Brain microvascular endothelial cell (primary cell): ENCODE data around the gene RNF157.
"Not testable (repeated sequence)": the region's sequence is repeated elsewhere in the genome, so short reads cannot be mapped to it uniquely, and the experiment has no call there.

Experiments used
- DNase-seq: peaks from one replicate; pipeline ENCODE4 v3.0.0-alpha.2; 2020
- H3K27ac ChIP-seq: fragments of 250-450 bp; sonication (Bioruptor Pico); 2 replicates; pipeline ENCODE4 v1.5.1; 2020; ENCODE audit warnings: mild to moderate bottlenecking, moderate library complexity
- H3K27me3 ChIP-seq: fragments of 250-450 bp; sonication (Bioruptor Pico); replicated peaks from 2 replicates; pipeline ENCODE4 v1.5.1; 2020; ENCODE audit warnings: mild to moderate bottlenecking
- H3K36me3 ChIP-seq: fragments of 250-450 bp; sonication (Bioruptor Pico); replicated peaks from 2 replicates; pipeline ENCODE4 v1.5.1; 2020; ENCODE audit warnings: mild to moderate bottlenecking
- H3K4me3 ChIP-seq: 2 replicates; pipeline ENCODE4 v1.5.1; 2011; ENCODE audit warnings: low read depth, mild to moderate bottlenecking, control low read depth, low read length, moderate library complexity
- in situ Hi-C: cut with HindIII; loops from 2 replicates; pipeline ENCODE4 v1.10.0; 2017; ENCODE audit warnings: low sequenced_read_pairs, low pct_ligation_motif_present
- TF ChIP-seq, protein P1 (sequence below): IDR thresholded peaks from 2 replicates; pipeline ENCODE4 v1.5.1; 2011; ENCODE audit warnings: low read depth, mild to moderate bottlenecking, moderate library complexity, low read length, control low read depth, inconsistent platforms; ENCODE audit errors: missing control alignments

The RNF157 gene

DNA sequence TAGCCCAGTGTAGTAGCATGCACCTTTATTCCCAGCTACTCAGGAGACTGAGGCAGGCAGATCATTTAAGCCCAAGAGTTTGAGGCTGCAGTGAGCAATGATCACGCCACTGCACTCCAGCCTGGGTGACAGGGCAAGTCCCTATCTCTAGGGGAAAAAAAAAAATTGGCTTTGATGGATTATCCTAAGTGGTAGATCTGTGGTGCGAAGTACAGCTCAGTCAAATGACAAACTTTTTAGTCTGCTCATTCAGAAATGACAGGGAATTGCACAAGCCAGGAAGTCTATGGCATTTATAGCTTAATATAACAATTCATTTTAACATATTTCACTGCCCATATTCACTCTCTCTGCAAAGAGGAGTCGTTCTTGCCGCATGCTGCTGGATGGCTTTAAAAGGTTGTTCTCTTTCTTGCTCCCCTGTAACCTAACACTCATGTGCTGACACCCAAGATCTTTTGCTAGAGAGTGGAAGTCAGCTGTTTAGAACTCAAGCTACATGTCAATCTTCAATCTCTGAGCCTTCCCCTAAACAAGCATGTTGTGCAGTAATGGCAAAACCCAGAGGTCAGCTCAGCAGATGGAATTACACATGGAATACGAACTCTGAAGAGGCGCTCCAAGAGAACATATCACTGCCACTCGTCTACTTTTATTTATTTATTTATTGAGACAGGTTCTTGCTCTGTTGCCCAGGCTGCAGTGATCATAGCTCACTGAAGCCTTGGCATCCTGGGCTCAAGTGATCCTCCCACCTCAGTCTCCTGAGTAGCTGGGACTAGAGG, 32.8 kb downstream of the RNF157 start:
- Histone ChIP-seq H3K36me3 (no peaks in the 10 kb centered on the region), H3K27ac (no peak overlapping the region), H3K4me3 (no peak overlapping the region), H3K27me3 (no peaks in the 10 kb centered on the region)
- in situ Hi-C loops = no loop called here
- DNase-seq = no peak
- TF ChIP-seq, protein P1, sequence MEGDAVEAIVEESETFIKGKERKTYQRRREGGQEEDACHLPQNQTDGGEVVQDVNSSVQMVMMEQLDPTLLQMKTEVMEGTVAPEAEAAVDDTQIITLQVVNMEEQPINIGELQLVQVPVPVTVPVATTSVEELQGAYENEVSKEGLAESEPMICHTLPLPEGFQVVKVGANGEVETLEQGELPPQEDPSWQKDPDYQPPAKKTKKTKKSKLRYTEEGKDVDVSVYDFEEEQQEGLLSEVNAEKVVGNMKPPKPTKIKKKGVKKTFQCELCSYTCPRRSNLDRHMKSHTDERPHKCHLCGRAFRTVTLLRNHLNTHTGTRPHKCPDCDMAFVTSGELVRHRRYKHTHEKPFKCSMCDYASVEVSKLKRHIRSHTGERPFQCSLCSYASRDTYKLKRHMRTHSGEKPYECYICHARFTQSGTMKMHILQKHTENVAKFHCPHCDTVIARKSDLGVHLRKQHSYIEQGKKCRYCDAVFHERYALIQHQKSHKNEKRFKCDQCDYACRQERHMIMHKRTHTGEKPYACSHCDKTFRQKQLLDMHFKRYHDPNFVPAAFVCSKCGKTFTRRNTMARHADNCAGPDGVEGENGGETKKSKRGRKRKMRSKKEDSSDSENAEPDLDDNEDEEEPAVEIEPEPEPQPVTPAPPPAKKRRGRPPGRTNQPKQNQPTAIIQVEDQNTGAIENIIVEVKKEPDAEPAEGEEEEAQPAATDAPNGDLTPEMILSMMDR = no peak

DNA sequence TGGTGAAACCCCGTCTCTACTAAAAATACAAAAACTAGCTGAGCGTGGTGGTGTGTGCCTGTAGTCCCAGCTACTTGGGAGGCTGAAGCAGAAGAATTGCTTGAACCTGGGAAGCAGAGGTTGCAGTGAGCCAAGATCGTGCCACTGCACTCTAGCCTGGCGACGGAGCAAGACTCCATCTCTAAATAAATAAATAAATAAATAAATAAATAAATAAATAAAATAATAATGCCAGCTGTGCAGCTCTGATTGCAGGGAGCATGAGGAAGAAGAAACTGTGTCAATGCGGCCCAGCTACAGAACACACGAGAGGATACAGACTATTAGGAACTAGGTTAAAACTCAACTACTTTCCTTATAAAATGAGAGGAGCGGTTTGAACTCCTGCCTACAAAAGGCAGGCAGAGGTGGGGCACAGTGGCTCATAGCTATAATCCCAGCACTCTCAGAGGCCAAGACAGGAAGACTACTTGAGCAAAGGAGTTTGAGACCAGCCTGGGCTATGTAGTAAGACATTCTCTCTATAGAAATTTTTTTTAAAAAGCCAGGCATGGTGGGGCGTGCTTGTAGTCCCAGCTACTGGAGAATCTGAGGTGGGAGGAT, 34.6 kb downstream of the RNF157 start:
- H3K27me3 ChIP-seq, DNase-seq, in situ Hi-C loops, H3K4me3 ChIP-seq, H3K27ac ChIP-seq, H3K36me3 ChIP-seq: not testable (repeated sequence)

DNA sequence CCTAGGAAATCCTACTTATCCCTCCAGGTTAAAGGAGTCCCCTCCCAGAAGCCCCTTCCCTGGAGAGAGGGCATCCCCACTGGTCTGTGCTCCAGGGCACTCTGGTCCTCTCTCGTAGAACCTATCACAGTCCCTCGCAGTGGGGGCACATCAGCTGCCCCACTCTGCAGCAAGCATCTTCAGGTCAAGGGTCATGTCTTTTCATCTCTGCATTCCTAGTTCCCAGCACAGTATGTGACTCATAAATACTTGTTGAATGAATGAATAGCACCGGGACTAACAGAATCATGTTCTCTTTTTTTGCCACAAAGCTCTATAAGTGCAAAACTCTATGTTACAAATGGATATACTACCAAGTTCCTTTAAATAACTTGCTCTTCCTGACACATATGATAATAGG, 36.0 kb downstream of the RNF157 start:
- Histone ChIP-seq H3K27me3 (no peaks in the 10 kb centered on the region), H3K36me3 (no peaks in the 10 kb centered on the region), H3K4me3 (no peak overlapping the region), H3K27ac (no peak overlapping the region)
- TF ChIP-seq, protein P1 = no peak
- peak; percentile 66 for DNase-seq
- in situ Hi-C loops = no loop called here

DNA sequence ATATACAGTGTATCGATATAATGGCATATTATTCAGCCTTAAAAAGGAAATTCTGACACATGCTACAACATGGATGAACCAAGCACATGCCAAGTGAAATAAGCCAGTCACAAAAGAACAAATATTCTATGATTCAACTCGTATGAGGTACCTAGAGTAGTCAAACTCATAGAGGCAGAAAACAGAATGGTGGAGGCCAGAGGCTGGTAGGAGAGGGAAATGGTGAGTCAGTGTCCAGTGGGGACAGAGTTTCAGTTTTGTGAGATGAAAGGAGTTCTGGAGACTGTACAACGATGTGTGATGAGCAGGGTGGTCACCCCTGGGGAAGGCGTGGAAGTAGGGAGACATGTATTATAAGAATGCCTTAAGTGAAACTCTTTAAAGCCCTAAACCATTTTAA, 39.9 kb downstream of the RNF157 start:
- no peaks in the 10 kb centered on the region for H3K36me3 ChIP-seq
- no peak for DNase-seq
- no peaks in the 10 kb centered on the region for H3K27me3 ChIP-seq
- in situ Hi-C loops = no loop called here
- H3K4me3 ChIP-seq = no peak overlapping the region
- no peak overlapping the region for H3K27ac ChIP-seq
- TF ChIP-seq, protein P1 = no peak

DNA sequence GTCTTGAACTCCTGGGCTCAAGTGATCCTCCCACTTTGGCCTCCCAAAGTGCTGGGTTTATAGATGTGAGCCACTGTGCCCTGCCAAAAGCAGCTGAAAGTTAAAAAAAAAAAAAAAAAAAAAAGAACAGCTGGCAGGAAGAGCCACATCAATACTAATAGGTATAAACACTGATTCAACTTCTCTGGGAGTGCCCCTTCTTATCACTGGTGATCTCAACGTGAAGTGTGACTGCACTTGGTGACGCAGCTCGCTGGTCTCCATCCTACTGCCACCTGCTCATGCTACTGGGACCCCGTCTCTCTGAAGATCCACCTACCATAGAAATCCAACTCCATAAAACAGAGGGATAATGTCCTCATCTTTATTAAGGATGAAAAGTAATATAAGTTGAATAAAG, 40.8 kb downstream of the RNF157 start:
- H3K27me3 ChIP-seq = no peaks in the 10 kb centered on the region
- H3K27ac ChIP-seq = no peak overlapping the region
- no peak overlapping the region for H3K4me3 ChIP-seq
- TF ChIP-seq, protein P1 = no peak
- no peaks in the 10 kb centered on the region for H3K36me3 ChIP-seq
- in situ Hi-C loops = no loop called here
- DNase-seq = no peak

DNA sequence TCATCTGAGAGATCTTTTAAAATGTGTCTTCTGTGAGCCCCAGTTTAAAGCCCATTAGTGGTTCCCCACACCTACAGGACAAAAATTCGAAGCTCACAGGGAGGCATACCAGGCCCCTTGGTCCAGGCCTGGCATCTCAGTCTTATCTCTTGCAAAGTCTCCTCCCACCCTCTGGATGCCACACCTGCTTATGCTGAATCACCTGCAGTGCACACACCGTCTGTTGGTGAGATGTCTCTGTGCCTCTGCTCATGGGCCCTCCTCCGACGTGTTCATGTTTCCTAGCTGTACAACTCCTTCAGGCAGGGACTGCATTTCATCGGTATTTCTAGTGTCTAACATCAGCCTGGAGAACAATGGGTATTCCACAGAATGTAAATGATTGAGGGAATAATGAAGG, 41.6 kb downstream of the RNF157 start:
- Histone ChIP-seq H3K4me3 (no peak overlapping the region), H3K36me3 (no peaks in the 10 kb centered on the region), H3K27ac (no peak overlapping the region), H3K27me3 (no peaks in the 10 kb centered on the region)
- TF ChIP-seq, protein P1 = no peak
- in situ Hi-C loops = no loop called here
- DNase-seq = no peak
